K562 (cell line): ENCODE data around the gene ZNF260. TPM values are rescaled to one million over a fixed set of nuclear protein-coding genes. Genes with fewer than 3 reads are reported as not detected.

ENCODE experiments used
- CBX1 ChIP-seq: sonication (generic); IDR thresholded peaks from 2 replicates; pipeline ENCODE4 v1.6.1; 2016; ENCODE audit warnings: antibody characterized with exemption, low read depth, mild to moderate bottlenecking
- CHD4 ChIP-seq: fragments of 200-600 bp; sonication (generic); IDR thresholded peaks from 3 replicates; pipeline ENCODE4 v1.6.1; 2012; ENCODE audit warnings: low read depth, mild to moderate bottlenecking, mixed read lengths, low read length, inconsistent platforms; ENCODE audit not compliant: insufficient read depth, insufficient replicate concordance, poor library complexity, severe bottlenecking
- GATAD2A ChIP-seq: fragments of 450-650 bp; IDR thresholded peaks from 2 replicates; pipeline ENCODE4 v1.6.1; 2017
- HDAC3 ChIP-seq: fragments of 450-650 bp; IDR thresholded peaks from 2 replicates; pipeline ENCODE4 v1.6.1; 2018; ENCODE audit warnings: borderline replicate concordance, mild to moderate bottlenecking, moderate library complexity; ENCODE audit not compliant: partially characterized antibody
- HEY1 ChIP-seq: fragments of 250-450 bp; sonication (Bioruptor Pico); IDR thresholded peaks from 2 replicates; pipeline ENCODE4 v1.5.0; 2020; ENCODE audit warnings: mild to moderate bottlenecking, moderate library complexity, borderline replicate concordance
- KDM5B ChIP-seq: fragments of 200-600 bp; sonication (generic); IDR thresholded peaks from 2 replicates; pipeline ENCODE4 v1.6.1; 2012; ENCODE audit warnings: low read depth, mild to moderate bottlenecking, moderate library complexity, low read length, control low read depth, inconsistent platforms; ENCODE audit not compliant: insufficient replicate concordance
- PPARD ChIP-seq: fragments of 250-450 bp; sonication (Bioruptor Pico); IDR thresholded peaks from 2 replicates; pipeline ENCODE4 v1.8.0; 2022; ENCODE audit warnings: inconsistent platforms, mild to moderate bottlenecking, moderate library complexity
- RBM15 ChIP-seq: fragments of 200-400 bp; formaldehyde crosslinking; IDR thresholded peaks from 2 replicates; pipeline ENCODE4 v1.6.1; 2018; ENCODE audit warnings: mild to moderate bottlenecking, low read length, moderate library complexity; ENCODE audit not compliant: insufficient read depth
- SREBF2 ChIP-seq: sonication (generic); formaldehyde crosslinking; IDR thresholded peaks from 2 replicates; pipeline ENCODE4 v1.4.0; 2020; ENCODE audit warnings: mild to moderate bottlenecking, missing genetic modification reagents
- TEAD1 ChIP-seq, 2 experiments: fragments of 450-650 bp in 1 of 2; sonication (generic) in 1 of 2; formaldehyde crosslinking; IDR thresholded peaks; 2 replicates each; pipeline versions ENCODE4 v1.4.0 to v1.8.0; 2020 to 2022; ENCODE audit warnings: mild to moderate bottlenecking in 2 of 2, missing genetic modification reagents in 1 of 2
- TRIM24 ChIP-seq, 2 experiments: fragments of 450-650 bp; IDR thresholded peaks; 2 replicates each; pipeline ENCODE4 v1.6.1; 2016
- XRCC3 ChIP-seq: fragments of 450-650 bp; IDR thresholded peaks from 2 replicates; pipeline ENCODE4 v1.6.1; 2017; ENCODE audit warnings: mild to moderate bottlenecking, moderate library complexity
- ZNF175 ChIP-seq: fragments of 200-800 bp; sonication (Bioruptor generic); IDR thresholded peaks from 2 replicates; pipeline ENCODE4 v1.6.1; 2016; ENCODE audit warnings: low read depth, mild to moderate bottlenecking, missing genetic modification characterization, missing compliant biosample characterization
- ZNF274 ChIP-seq: IDR thresholded peaks from 2 replicates; pipeline ENCODE4 v1.6.1; 2011; ENCODE audit warnings: low read depth, mild to moderate bottlenecking, low read length, moderate library complexity, borderline replicate concordance
- ZNF384 ChIP-seq: IDR thresholded peaks from 2 replicates; pipeline ENCODE4 v1.6.1; 2012; ENCODE audit warnings: low read depth, low read length, improper control_type of control experiment
- ZNF507 ChIP-seq: conservative IDR thresholded peaks from 2 replicates; pipeline ENCODE4 v1.6.1; 2017; ENCODE audit warnings: missing genetic modification characterization, missing compliant biosample characterization
- polyA plus RNA-seq, 8 experiments: library from polyadenylated mRNA; depleted of rRNA in 4 of 8; stranded (reverse) in 5 of 8; unstranded in 3 of 8; fragments of >200 nt; fragmentation: Nextera tagmentation in 2 of 8; fragmentation: Illumina TruSeq in 1 of 8; extraction: Ambion mirVana in 2 of 8; extraction: Trizol in 1 of 8; gene quantifications; 2 replicates each; pipeline versions ENCODE4 v1.2.1 to v1.2.3, GENCODE V29; 2011 to 2014; ENCODE audit warnings: inconsistent platforms in 1 of 8, missing spikeins in 1 of 8
- total RNA-seq, 7 experiments: library from RNA; depleted of rRNA in 6 of 7; stranded (reverse); fragments of >200 nt in 6 of 7; fragmentation: Illumina TruSeq in 2 of 7; extraction: Trizol in 2 of 7; gene quantifications; 2 replicates each; pipeline versions ENCODE4 v1.2.1 to v1.2.3, GENCODE V29; 2011 to 2021; ENCODE audit warnings: low replicate concordance in 1 of 7
- TF ChIP-seq, protein P1 (sequence below): fragments of 250-450 bp; sonication (Bioruptor Pico); IDR thresholded peaks from 2 replicates; pipeline ENCODE4 v1.4.0; 2020
- TF ChIP-seq, protein P2 (sequence below): fragments of 200-800 bp; sonication (Bioruptor generic); IDR thresholded peaks from 2 replicates; pipeline ENCODE4 v1.6.1; 2017; ENCODE audit warnings: missing genetic modification characterization, missing compliant biosample characterization

The ZNF260 gene
- total and polyA plus RNA-seq, 9 of the 15 experiments (the other 6 are each of a cell fraction or from before 2014, with no cell fraction given), result 2.6 to 16.6 (median 5.8) TPM

DNA sequence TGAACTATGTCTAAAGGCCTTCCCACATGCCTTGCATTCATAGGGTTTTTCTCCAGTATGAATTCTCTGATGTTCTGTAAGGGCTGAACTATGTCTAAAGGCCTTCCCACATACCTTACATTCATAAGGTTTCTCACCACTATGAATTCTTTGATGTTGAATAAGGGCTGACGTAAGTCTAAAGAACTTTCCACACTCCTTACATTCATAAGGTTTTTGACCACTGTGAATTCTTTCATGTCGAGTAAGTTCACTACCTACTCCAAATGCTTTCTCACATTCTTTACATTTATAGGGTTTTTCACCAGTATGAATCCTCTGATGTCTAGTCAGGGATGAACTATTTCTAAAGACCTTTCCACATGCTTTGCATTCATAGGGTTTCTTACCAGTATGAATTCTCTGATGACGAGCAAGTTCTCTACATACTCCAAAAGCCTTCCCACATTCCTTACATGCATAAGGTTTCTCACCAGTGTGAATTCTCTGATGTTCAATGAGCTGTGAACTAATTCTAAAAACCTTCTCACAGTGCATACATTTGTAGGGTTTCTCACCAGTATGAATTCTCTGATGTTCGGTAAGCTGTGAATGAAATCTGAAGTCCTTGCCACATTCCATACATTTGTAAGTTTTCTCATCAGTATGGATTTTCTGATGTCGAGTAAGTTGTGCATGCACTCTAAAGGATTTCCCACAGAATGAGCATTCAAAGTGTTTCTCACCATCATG is 19.1 kb upstream of the ZNF260 start (continued):
- no peak for TF ChIP-seq HEY1 (CRISPR knock-in tag)
- TF ChIP-seq TRIM24 (IDR thresholded peaks at IDR 0.05), result peak in 1 of 2 experiments; percentile 64; a peak in 2 of 4 replicates
- TF ChIP-seq ZNF507 (tag), result peak; percentile 30; the same call in 1 of the 2 replicates
- TF ChIP-seq ZNF384, result no peak
- TF ChIP-seq GATAD2A, result no peak
- no peak for TF ChIP-seq KDM5B
- TF ChIP-seq RBM15, result no peak
- TF ChIP-seq ZNF274, result peak; percentile 100
- TF ChIP-seq, protein P1, sequence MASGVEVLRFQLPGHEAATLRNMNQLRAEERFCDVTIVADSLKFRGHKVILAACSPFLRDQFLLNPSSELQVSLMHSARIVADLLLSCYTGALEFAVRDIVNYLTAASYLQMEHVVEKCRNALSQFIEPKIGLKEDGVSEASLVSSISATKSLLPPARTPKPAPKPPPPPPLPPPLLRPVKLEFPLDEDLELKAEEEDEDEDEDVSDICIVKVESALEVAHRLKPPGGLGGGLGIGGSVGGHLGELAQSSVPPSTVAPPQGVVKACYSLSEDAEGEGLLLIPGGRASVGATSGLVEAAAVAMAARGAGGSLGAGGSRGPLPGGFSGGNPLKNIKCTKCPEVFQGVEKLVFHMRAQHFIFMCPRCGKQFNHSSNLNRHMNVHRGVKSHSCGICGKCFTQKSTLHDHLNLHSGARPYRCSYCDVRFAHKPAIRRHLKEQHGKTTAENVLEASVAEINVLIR (CRISPR knock-in tag), result no peak
- no peak for TF ChIP-seq CHD4
- peak; percentile 52; the same call in 1 of the 2 replicates for TF ChIP-seq CBX1
- TF ChIP-seq HDAC3, result no peak
- TF ChIP-seq TEAD1 (CRISPR knock-in tag; IDR thresholded peaks at IDR 0.05), result no peak
- TF ChIP-seq, protein P2, sequence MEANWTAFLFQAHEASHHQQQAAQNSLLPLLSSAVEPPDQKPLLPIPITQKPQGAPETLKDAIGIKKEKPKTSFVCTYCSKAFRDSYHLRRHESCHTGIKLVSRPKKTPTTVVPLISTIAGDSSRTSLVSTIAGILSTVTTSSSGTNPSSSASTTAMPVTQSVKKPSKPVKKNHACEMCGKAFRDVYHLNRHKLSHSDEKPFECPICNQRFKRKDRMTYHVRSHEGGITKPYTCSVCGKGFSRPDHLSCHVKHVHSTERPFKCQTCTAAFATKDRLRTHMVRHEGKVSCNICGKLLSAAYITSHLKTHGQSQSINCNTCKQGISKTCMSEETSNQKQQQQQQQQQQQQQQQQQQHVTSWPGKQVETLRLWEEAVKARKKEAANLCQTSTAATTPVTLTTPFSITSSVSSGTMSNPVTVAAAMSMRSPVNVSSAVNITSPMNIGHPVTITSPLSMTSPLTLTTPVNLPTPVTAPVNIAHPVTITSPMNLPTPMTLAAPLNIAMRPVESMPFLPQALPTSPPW, result no peak
- TF ChIP-seq ZNF175 (CRISPR knock-in tag), result no peak
- no peak for TF ChIP-seq PPARD
- TF ChIP-seq SREBF2 (CRISPR knock-in tag), result no peak
- peak; percentile 87 for TF ChIP-seq XRCC3
- TF ChIP-seq, all 486 proteins: peak for 10
